Cardiac muscle cell (in vitro differentiated cells and primary cell): Measurements from ENCODE around the gene OTOP1. TPM values are rescaled to one million over a fixed set of nuclear protein-coding genes. Genes with fewer than 3 reads are reported as not detected.
"Not testable (repeated sequence)": the region's sequence is repeated elsewhere in the genome, so short reads cannot be mapped to it uniquely, and the experiment has no call there.

Source experiments
- DNase-seq, 2 donors: peaks; one replicate each; pipeline versions ENCODE4 v3.0.0 to v3.0.0-alpha.2; 2010 to 2017; ENCODE audit warnings: low read depth in 1 of 2, low spot score in 1 of 2
- H3K27ac ChIP-seq: fragments of 200-600 bp; sonication (generic); 2 replicates; pipeline ENCODE4 v1.5.1; 2016
- H3K27me3 ChIP-seq: fragments of 200-600 bp; sonication (generic); 2 replicates; pipeline ENCODE4 v1.6.0; 2016; ENCODE audit warnings: control low read depth
- H3K36me3 ChIP-seq: fragments of 200-600 bp; sonication (generic); 2 replicates; pipeline ENCODE4 v1.5.1; 2016; ENCODE audit warnings: control low read depth
- H3K4me1 ChIP-seq: fragments of 200-600 bp; sonication (generic); 2 replicates; pipeline ENCODE4 v1.8.1; 2017; ENCODE audit warnings: low read depth, mild to moderate bottlenecking, mixed run types
- H3K4me3 ChIP-seq: fragments of 200-600 bp; sonication (generic); 2 replicates; pipeline ENCODE4 v1.5.1; 2016; ENCODE audit warnings: mild to moderate bottlenecking
- H3K9me3 ChIP-seq: fragments of 200-600 bp; sonication (generic); 2 replicates; pipeline ENCODE4 v1.5.1; 2017; ENCODE audit warnings: low read depth, mild to moderate bottlenecking, control low read depth
- polyA plus RNA-seq: library from polyadenylated mRNA; unstranded; fragments of >200 nt; fragmentation: Nextera tagmentation; extraction: Ambion mirVana; gene quantifications from 2 replicates; pipeline ENCODE4 v1.2.1, GENCODE V29; 2016
- total RNA-seq: library from RNA; depleted of rRNA; stranded (reverse); fragments of >200 nt; gene quantifications from 2 replicates; pipeline ENCODE4 v1.2.3, GENCODE V29; 2016
- TF ChIP-seq, protein P1 (sequence below): IDR thresholded peaks from 2 replicates; pipeline ENCODE4 v1.5.1; 2012; ENCODE audit warnings: low read depth, mild to moderate bottlenecking, low read length

OTOP1 gene
- total and polyA plus RNA-seq, 2 experiments from 2014 or later: not detected

DNA sequence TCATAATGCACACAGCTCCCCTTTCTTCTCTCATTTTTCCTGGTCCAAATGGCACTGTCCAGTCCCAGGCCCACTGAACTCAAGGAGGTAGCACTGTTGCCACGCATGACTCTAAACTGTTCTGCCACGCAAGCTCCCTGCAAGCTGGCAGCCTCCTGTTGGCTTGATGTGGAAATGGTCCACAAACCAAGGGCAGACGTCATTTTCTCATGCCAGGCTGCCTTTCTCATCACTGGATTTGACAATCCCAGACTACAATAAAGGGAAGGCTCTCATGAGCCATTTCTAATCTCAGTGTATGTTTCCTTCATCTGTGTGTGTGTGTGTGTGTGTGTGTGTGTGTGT, 22.4 kb downstream of the OTOP1 start:
- DNase-seq: no peak
- TF ChIP-seq, protein P1, sequence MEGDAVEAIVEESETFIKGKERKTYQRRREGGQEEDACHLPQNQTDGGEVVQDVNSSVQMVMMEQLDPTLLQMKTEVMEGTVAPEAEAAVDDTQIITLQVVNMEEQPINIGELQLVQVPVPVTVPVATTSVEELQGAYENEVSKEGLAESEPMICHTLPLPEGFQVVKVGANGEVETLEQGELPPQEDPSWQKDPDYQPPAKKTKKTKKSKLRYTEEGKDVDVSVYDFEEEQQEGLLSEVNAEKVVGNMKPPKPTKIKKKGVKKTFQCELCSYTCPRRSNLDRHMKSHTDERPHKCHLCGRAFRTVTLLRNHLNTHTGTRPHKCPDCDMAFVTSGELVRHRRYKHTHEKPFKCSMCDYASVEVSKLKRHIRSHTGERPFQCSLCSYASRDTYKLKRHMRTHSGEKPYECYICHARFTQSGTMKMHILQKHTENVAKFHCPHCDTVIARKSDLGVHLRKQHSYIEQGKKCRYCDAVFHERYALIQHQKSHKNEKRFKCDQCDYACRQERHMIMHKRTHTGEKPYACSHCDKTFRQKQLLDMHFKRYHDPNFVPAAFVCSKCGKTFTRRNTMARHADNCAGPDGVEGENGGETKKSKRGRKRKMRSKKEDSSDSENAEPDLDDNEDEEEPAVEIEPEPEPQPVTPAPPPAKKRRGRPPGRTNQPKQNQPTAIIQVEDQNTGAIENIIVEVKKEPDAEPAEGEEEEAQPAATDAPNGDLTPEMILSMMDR: no peak
- H3K27ac ChIP-seq: no peak overlapping the region
- peaks cover 23% of the 10 kb centered on the region for H3K27me3 ChIP-seq
- H3K9me3 ChIP-seq: no peaks in the 10 kb centered on the region
- H3K36me3 ChIP-seq: no peaks in the 10 kb centered on the region
- H3K4me1 ChIP-seq: no peaks in the 10 kb centered on the region
- no peak overlapping the region for H3K4me3 ChIP-seq

DNA sequence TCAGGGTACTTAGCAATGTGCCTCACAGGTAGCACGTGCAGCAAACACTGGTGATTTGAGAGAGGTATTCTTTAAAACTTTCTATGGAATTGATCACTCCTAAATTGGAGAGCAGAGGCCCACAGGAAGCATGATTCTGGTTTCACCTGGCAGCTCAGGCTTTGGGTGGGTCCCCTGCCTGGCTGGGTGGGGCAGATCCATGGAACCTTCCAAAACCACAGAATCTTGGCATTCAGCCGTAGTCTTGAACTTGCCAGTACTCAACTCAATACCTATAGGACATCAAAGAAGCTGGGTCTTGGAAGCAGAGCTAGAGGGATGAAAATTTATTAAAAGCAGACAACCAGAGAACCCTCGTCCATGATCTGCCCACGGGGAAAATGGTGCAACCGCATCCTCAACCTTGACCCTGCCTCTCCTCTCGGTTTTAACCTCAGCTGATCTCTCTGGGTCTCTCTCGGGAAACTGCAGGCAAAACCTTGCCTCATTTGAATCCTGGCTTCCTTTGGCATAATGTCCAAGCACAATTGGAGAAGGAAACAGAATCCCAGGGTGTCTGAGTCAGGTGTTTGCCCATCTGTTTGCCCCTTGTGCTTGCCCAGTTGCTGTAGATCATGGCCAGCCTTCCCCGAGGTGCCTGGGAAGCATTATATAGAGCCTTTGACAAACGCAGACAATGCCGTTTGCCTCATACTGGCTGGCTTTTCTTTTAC, 22.9 kb downstream of the OTOP1 start:
- Histone ChIP-seq H3K4me3 (no peak overlapping the region), H3K27me3 (peaks cover 20% of the 10 kb centered on the region), H3K27ac (no peak overlapping the region), H3K36me3 (no peaks in the 10 kb centered on the region), H3K9me3 (no peaks in the 10 kb centered on the region), H3K4me1 (no peaks in the 10 kb centered on the region)
- DNase-seq: no peak
- TF ChIP-seq, protein P1: no peak

DNA sequence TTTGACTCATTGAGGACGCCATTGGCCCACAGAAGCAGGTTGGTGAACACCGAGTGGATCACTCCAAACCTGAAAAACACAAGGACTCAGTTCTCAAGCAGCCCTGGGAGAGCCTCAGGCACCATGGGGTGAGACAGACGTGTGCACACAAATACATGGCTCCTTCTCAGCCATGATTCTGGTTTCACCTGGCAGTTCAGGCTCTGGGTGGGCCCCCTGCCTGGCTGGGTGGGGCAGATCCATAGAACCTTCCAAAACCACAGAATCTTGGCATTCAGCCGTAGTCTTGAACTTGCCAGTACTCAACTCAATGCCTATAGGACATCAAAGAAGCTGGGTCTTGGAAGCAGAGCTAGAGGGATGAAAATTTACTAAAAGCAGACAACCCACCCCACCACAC, 24.2 kb downstream of the OTOP1 start:
- H3K27ac ChIP-seq: no peak overlapping the region
- no peak overlapping the region for H3K4me3 ChIP-seq
- DNase-seq: no peak
- H3K27me3 ChIP-seq: peaks cover 12% of the 10 kb centered on the region
- no peaks in the 10 kb centered on the region for H3K9me3 ChIP-seq
- no peaks in the 10 kb centered on the region for H3K4me1 ChIP-seq
- TF ChIP-seq, protein P1: no peak
- H3K36me3 ChIP-seq: no peaks in the 10 kb centered on the region

DNA sequence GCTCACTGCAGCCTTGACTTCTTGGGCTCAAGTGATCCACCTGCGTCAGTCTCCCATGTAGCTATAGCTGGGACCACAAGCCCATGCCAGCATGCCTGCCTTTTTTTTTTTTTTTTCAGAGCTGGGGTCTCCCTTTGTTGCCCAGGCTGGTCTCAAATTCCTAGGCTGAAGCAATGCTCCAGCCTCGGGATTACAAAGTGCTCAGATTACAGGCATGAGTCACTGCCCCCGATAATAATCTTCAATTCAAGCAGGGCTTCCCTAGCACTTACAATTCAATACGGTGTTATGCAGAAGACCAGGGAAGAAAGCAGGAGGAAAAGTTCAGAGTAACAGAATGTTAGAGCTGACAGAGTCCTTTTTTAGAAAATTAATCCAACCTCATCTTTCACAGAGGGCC, 26.1 kb downstream of the OTOP1 start:
- Histone ChIP-seq H3K36me3 (no peaks in the 10 kb centered on the region), H3K4me3 (no peak overlapping the region), H3K27me3 (peaks cover 12% of the 10 kb centered on the region), H3K9me3 (no peaks in the 10 kb centered on the region), H3K4me1 (no peaks in the 10 kb centered on the region), H3K27ac (no peak overlapping the region)
- TF ChIP-seq, protein P1: no peak
- peak in 1 of 2 donors; percentile 3 for DNase-seq

DNA sequence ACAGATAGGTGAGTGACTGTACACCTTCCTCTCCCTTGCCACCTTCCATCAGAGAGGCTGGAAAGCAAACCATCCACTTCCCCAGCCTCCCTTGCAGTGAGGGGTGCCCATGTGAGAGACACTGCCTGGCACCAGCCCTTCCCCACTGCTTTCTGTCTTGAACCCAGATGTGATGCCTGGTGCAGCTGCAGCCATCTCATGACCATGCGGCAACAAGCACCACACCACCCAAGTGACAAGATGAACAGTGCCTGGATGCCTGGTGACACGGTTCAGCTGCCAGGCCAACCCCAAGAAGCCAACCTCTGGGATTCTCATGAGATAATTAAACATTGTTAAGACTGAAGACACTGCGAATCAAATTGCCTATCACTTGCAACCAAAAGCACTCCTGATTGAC, 31.4 kb downstream of the OTOP1 start:
- H3K4me1 ChIP-seq: no peaks in the 10 kb centered on the region
- no peak for DNase-seq
- TF ChIP-seq, protein P1: no peak
- H3K36me3 ChIP-seq: no peaks in the 10 kb centered on the region
- no peaks in the 10 kb centered on the region for H3K27me3 ChIP-seq
- no peak overlapping the region for H3K4me3 ChIP-seq
- H3K9me3 ChIP-seq: no peaks in the 10 kb centered on the region
- no peak overlapping the region for H3K27ac ChIP-seq

DNA sequence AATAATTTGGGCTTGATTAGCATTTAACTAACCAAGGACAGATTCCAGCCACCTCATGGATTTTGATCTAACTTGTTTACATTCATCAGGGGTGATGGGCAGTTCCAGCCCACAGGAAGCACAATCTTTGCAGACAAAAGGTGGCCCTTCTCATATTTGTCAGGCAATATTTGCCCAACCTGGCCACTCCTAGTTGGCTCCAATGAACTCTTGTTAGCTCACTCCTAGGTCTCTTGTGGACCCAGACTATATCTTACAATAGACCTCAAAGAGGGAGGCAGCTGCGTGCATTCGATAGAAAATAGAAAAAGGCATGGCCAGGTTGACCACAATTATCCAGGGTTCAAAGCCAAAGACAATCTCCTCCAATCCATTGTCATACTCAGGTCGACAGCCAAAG, 38.2 kb downstream of the OTOP1 start:
- H3K27ac ChIP-seq, H3K9me3 ChIP-seq, H3K4me1 ChIP-seq, H3K36me3 ChIP-seq, DNase-seq, H3K4me3 ChIP-seq: not testable (repeated sequence)
- peaks cover 22% of the 10 kb centered on the region for H3K27me3 ChIP-seq
